HepG2 (cell line): Measurements from ENCODE around the gene SSR2. TPM values are rescaled to one million over a fixed set of nuclear protein-coding genes. Genes with fewer than 3 reads are reported as not detected.

ENCODE experiments used
- ATAC-seq: fragments of 200-7000 bp; cut with Tn5 transposase; 3 replicates; pipeline ENCODE4 v1.9.1; 2020; ENCODE audit warnings: mild to moderate bottlenecking, moderate library complexity
- BruUV-seq: library from RNA; stranded (reverse); fragments of 400-500 nt; replicated peaks from 2 replicates; lab custom pipeline; 2021; lab: Mats Ljungman, UMichigan
- CTCF ChIA-PET: fragments of 300-600 bp; formaldehyde crosslinking; extraction: SDS; loops from one replicate; lab custom pipeline; 2021; ENCODE audit warnings: low total read pairs, inconsistent platforms, low intra/inter-chr PET ratio; lab: Yijun Ruan, JAX
- POLR2A ChIA-PET: fragments of 350-600 bp; sonication (Branson Sonifier 250); formaldehyde crosslinking; loops from one replicate; lab custom pipeline; 2020; ENCODE audit warnings: antibody characterized with exemption, inconsistent platforms; lab: Yijun Ruan, JAX
- DNase-seq: peaks from one replicate; pipeline ENCODE4 v3.0.0-alpha.2; 2015; ENCODE audit warnings: low spot score
- FAIRE-seq: peaks from 3 replicates; lab custom pipeline; 2011; peaks lifted over from hg19 to GRCh38; lab: Jason Lieb, UNC
- H2AFZ ChIP-seq: one replicate; pipeline ENCODE4 v1.6.1; 2011; ENCODE audit warnings: low read length, inconsistent platforms
- H3K27ac ChIP-seq: fragments of 300-600 bp; 3 replicates; pipeline ENCODE4 v1.8.0; 2011; ENCODE audit warnings: mixed run types, mild to moderate bottlenecking, mixed read lengths, low read length, inconsistent platforms; ENCODE audit not compliant: insufficient read depth; ENCODE audit errors: extremely low read length
- H3K27me3 ChIP-seq, 2 experiments: fragments of 200-600 bp in 1 of 2; 2 replicates in 1 of 2; 3 replicates in 1 of 2; pipeline versions ENCODE4 v1.6.0 to v1.8.0; 2011; ENCODE audit warnings: low read length in 2 of 2, mild to moderate bottlenecking in 2 of 2, moderate library complexity in 2 of 2, inconsistent platforms in 1 of 2; ENCODE audit not compliant: insufficient read depth in 2 of 2, control insufficient read depth in 1 of 2
- H3K36me3 ChIP-seq, 2 experiments: fragments of 200-600 bp in 1 of 2; replicated peaks in 1 of 2; 2 replicates in 1 of 2; 3 replicates in 1 of 2; pipeline versions ENCODE4 v1.5.1 to v1.8.0; 2011; ENCODE audit warnings: low read length in 2 of 2, inconsistent platforms in 1 of 2; ENCODE audit not compliant: insufficient read depth in 2 of 2, control insufficient read depth in 1 of 2
- H3K4me1 ChIP-seq: 2 replicates; pipeline ENCODE4 v1.5.1; 2012; ENCODE audit warnings: low read length, inconsistent platforms; ENCODE audit not compliant: insufficient read depth
- H3K4me2 ChIP-seq: 2 replicates; pipeline ENCODE4 v1.6.0; 2011; ENCODE audit warnings: low read depth, low read length, inconsistent platforms
- H3K4me3 ChIP-seq, 3 experiments: fragments of 200-600 bp in 1 of 3; sonication (generic), shearing (Covaris generic) in 1 of 3; replicated peaks in 1 of 3; 2 replicates each; pipeline ENCODE4 v1.5.1; 2011 to 2016; ENCODE audit warnings: low read length in 3 of 3, inconsistent platforms in 2 of 3, low read depth in 2 of 3, mild to moderate bottlenecking in 2 of 3, control low read depth in 1 of 3, mixed read lengths in 1 of 3; ENCODE audit not compliant: insufficient read depth in 1 of 3
- H3K79me2 ChIP-seq: one replicate; pipeline ENCODE4 v1.6.1; 2011; ENCODE audit warnings: low read length, inconsistent platforms; ENCODE audit not compliant: insufficient read depth
- H3K9ac ChIP-seq: 2 replicates; pipeline ENCODE4 v1.6.0; 2011; ENCODE audit warnings: mild to moderate bottlenecking, low read depth, low read length, inconsistent platforms; ENCODE audit not compliant: insufficient read depth
- H3K9me3 ChIP-seq: 2 replicates; pipeline ENCODE4 v1.5.1; 2012; ENCODE audit warnings: mild to moderate bottlenecking, low read length
- H4K20me1 ChIP-seq: 2 replicates; pipeline ENCODE4 v1.6.0; 2011; ENCODE audit warnings: inconsistent platforms, mild to moderate bottlenecking, low read length, moderate library complexity; ENCODE audit not compliant: insufficient read depth
- ARID3A ChIP-seq: IDR thresholded peaks from 2 replicates; pipeline ENCODE4 v1.6.1; 2012; ENCODE audit warnings: low read depth, low read length, improper control_type of control experiment
- ATF7 ChIP-seq, 2 experiments: fragments of 450-650 bp in 1 of 2; sonication (generic) in 1 of 2; formaldehyde crosslinking in 1 of 2; IDR thresholded peaks; 2 replicates each; pipeline versions ENCODE4 v1.4.0 to v1.6.1; 2016 to 2020; ENCODE audit warnings: antibody characterized with exemption in 1 of 2, mild to moderate bottlenecking in 1 of 2, missing genetic modification reagents in 1 of 2
- CENPT ChIP-seq: sonication (generic); formaldehyde crosslinking; IDR thresholded peaks from 2 replicates; pipeline ENCODE4 v1.8.0; 2022; ENCODE audit warnings: low read depth, mild to moderate bottlenecking, moderate library complexity, missing genetic modification reagents
- KMT2A ChIP-seq: sonication (generic); formaldehyde crosslinking; IDR thresholded peaks from 2 replicates; pipeline ENCODE4 v1.4.0; 2020; ENCODE audit warnings: missing genetic modification reagents
- MTA1 ChIP-seq: sonication (generic); formaldehyde crosslinking; IDR thresholded peaks from 2 replicates; pipeline ENCODE4 v1.4.0; 2020; ENCODE audit warnings: missing genetic modification reagents, mild to moderate bottlenecking, borderline replicate concordance
- RCOR2 ChIP-seq: IDR thresholded peaks from 2 replicates; pipeline ENCODE4 v1.6.1; 2016; ENCODE audit warnings: missing biosample characterization, missing genetic modification reagents
- RFX1 ChIP-seq: fragments of 450-650 bp; IDR thresholded peaks from 2 replicates; pipeline ENCODE4 v1.6.1; 2017
- SNRNP70 ChIP-seq: fragments of 200-400 bp; formaldehyde crosslinking; IDR thresholded peaks from 2 replicates; pipeline ENCODE4 v1.6.1; 2017; ENCODE audit warnings: mild to moderate bottlenecking, low read depth, low read length, moderate library complexity
- STAT5B ChIP-seq: sonication (generic); formaldehyde crosslinking; IDR thresholded peaks from 2 replicates; pipeline ENCODE4 v1.4.0; 2020; ENCODE audit warnings: missing genetic modification reagents
- ZBTB8A ChIP-seq: sonication (generic); formaldehyde crosslinking; IDR thresholded peaks from 2 replicates; pipeline ENCODE4 v1.4.0; 2020; ENCODE audit warnings: mild to moderate bottlenecking, low read depth, missing genetic modification reagents, borderline replicate concordance
- ZFP36L1 ChIP-seq: sonication (generic); formaldehyde crosslinking; IDR thresholded peaks from 2 replicates; pipeline ENCODE4 v1.8.0; 2022; ENCODE audit warnings: mild to moderate bottlenecking, missing genetic modification reagents, moderate library complexity
- ZNF34 ChIP-seq: sonication (generic); formaldehyde crosslinking; IDR thresholded peaks from 2 replicates; pipeline ENCODE4 v1.4.0; 2020; ENCODE audit warnings: mild to moderate bottlenecking, missing genetic modification reagents, borderline replicate concordance
- ZNF430 ChIP-seq: sonication (generic); formaldehyde crosslinking; IDR thresholded peaks from 2 replicates; pipeline ENCODE4 v1.9.0; 2021; ENCODE audit warnings: mild to moderate bottlenecking, missing genetic modification reagents
- ZNF563 ChIP-seq: sonication (generic); formaldehyde crosslinking; IDR thresholded peaks from 2 replicates; pipeline ENCODE4 v1.8.0; 2022; ENCODE audit warnings: mild to moderate bottlenecking, moderate library complexity, missing genetic modification reagents
- ZNF674 ChIP-seq: sonication (generic); formaldehyde crosslinking; IDR thresholded peaks from 2 replicates; pipeline ENCODE4 v1.5.0; 2020; ENCODE audit warnings: low read depth, mild to moderate bottlenecking, missing genetic modification reagents
- ZNF850 ChIP-seq: sonication (generic); formaldehyde crosslinking; conservative IDR thresholded peaks from 2 replicates; pipeline ENCODE4 v1.9.0; 2021; ENCODE audit warnings: mild to moderate bottlenecking, missing genetic modification reagents
- WGBS: methylation state at CpG from one replicate; pipeline ENCODE4 v1.1.6; 2017; ENCODE audit warnings: low lambda C conversion rate; 5-methylcytosine and 5-hydroxymethylcytosine counted together
- in situ Hi-C: cut with HindIII; loops from 2 replicates; pipeline ENCODE4 v1.10.0; 2017; ENCODE audit warnings: low pct_unique_long_range_greater_than_20kb; ENCODE audit not compliant: extremely low pct_ligation_motif_present
- intact Hi-C: fragments of 100-400 bp; cut with micrococcal nuclease; formaldehyde crosslinking; loops from one replicate; pipeline ENCODE4 v1.10.0; 2022; ENCODE audit not compliant: unreplicated experiment
- polyA plus RNA-seq, 8 experiments: library from polyadenylated mRNA; depleted of rRNA in 3 of 8; stranded (reverse) in 7 of 8; unstranded in 1 of 8; fragments of >200 nt; fragmentation: Illumina TruSeq in 4 of 8; extraction: Trizol in 4 of 8; gene quantifications; 2 replicates each; pipeline versions ENCODE4 v1.2.1 to v1.2.3, GENCODE V29; 2011 to 2016; ENCODE audit warnings: low read depth in 4 of 8, missing spikeins in 1 of 8, mixed read lengths in 1 of 8; ENCODE audit not compliant: insufficient read depth in 1 of 8
- total RNA-seq, 5 experiments: library from RNA; depleted of rRNA; stranded (reverse); fragments of >200 nt; fragmentation: Illumina TruSeq; extraction: Trizol; gene quantifications; 2 replicates each; pipeline ENCODE4 v1.2.3, GENCODE V29; 2016; ENCODE audit warnings: low read depth in 1 of 5
- TF ChIP-seq, protein P1 (sequence below): sonication (generic); formaldehyde crosslinking; IDR thresholded peaks from 2 replicates; pipeline ENCODE4 v1.4.0; 2020; ENCODE audit warnings: missing genetic modification reagents

The SSR2 gene
- total and polyA plus RNA-seq, 2 of the 13 experiments (the other 11 are each of a cell fraction or from before 2014, with no cell fraction given) = 284 to 461 TPM

- Histone ChIP-seq H3K4me2 (no peak overlapping the region), H3K4me1 (peaks cover 39% of the 10 kb centered on the region), H4K20me1 (no peaks in the 10 kb centered on the region), H2AFZ (no peak overlapping the region), H3K27me3 (no peaks in the 10 kb centered on the region), H3K9ac (no peak overlapping the region), H3K79me2 (no peaks in the 10 kb centered on the region), H3K36me3 (no peaks in the 10 kb centered on the region), H3K9me3 (no peaks in the 10 kb centered on the region), H3K27ac (no peak overlapping the region), H3K4me3 (no peak overlapping the region)
- intact Hi-C loops = loop anchor here (10.0 kb wide), 1 partner anchor 60 kb away; no protein-coding TSS in a partner anchor
- ChIA-PET POLR2A (interaction anchor here (1.2 to 2.4 kb wide), 2 partner anchors 124 to 130 kb away, joined by 7 to 9 read pairs; partner anchors contain the start of gene KHDC4), CTCF (no interaction called here)
- TF ChIP-seq CENPT (no peak), MTA1 (CRISPR knock-in tag) (no peak), ZNF430 (CRISPR knock-in tag) (no peak), RFX1 (no peak), ZNF34 (no peak), ATF7 (IDR thresholded peaks at IDR 0.05) (no peak), ATF7 (CRISPR knock-in tag; IDR thresholded peaks at IDR 0.05) (no peak), ZNF674 (no peak), SNRNP70 (no peak), ZBTB8A (no peak), KMT2A (CRISPR knock-in tag) (no peak), ZNF850 (no peak), ZFP36L1 (CRISPR knock-in tag) (no peak), RCOR2 (CRISPR knock-in tag) (no peak), ARID3A (no peak), ZNF563 (no peak), STAT5B (CRISPR knock-in tag) (no peak)
- TF ChIP-seq, protein P1, sequence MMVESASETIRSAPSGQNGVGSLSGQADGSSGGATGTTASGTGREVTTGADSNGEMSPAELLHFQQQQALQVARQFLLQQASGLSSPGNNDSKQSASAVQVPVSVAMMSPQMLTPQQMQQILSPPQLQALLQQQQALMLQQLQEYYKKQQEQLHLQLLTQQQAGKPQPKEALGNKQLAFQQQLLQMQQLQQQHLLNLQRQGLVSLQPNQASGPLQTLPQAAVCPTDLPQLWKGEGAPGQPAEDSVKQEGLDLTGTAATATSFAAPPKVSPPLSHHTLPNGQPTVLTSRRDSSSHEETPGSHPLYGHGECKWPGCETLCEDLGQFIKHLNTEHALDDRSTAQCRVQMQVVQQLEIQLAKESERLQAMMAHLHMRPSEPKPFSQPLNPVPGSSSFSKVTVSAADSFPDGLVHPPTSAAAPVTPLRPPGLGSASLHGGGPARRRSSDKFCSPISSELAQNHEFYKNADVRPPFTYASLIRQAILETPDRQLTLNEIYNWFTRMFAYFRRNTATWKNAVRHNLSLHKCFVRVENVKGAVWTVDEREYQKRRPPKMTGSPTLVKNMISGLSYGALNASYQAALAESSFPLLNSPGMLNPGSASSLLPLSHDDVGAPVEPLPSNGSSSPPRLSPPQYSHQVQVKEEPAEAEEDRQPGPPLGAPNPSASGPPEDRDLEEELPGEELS (CRISPR knock-in tag) = no peak
- in situ Hi-C loops = loop anchor here (10.0 kb wide), 1 partner anchor 120 kb away; the partner anchor contains the start of gene RXFP4
- no peak for DNase-seq
- ATAC-seq = no peak
- WGBS = 71% methylated on average over 2 of the region's 2 CpGs
- BruUV-seq = no TSS peak
- no peak for FAIRE-seq
These were observed 43.9 kb upstream of the SSR2 start for GRCh38 chr1:156064615-156065014.
